HepG2 (cell line): ENCODE measurements around the gene EPX. TPM values are rescaled to one million over a fixed set of nuclear protein-coding genes. Genes with fewer than 3 reads are reported as not detected.

Source experiments
- AKAP8 ChIP-seq: sonication (generic); formaldehyde crosslinking; IDR thresholded peaks from 2 replicates; pipeline ENCODE4 v1.5.1; 2020; ENCODE audit warnings: mild to moderate bottlenecking, missing genetic modification reagents
- ARNTL ChIP-seq: sonication (generic); formaldehyde crosslinking; IDR thresholded peaks from 2 replicates; pipeline ENCODE4 v1.4.0; 2020; ENCODE audit warnings: mild to moderate bottlenecking, missing genetic modification reagents
- BRF2 ChIP-seq: sonication (generic); formaldehyde crosslinking; IDR thresholded peaks from 2 replicates; pipeline ENCODE4 v1.8.1; 2022; ENCODE audit warnings: mild to moderate bottlenecking, missing genetic modification reagents
- CENPX ChIP-seq: sonication (generic); formaldehyde crosslinking; IDR thresholded peaks from 2 replicates; pipeline ENCODE4 v1.9.0; 2021; ENCODE audit warnings: mild to moderate bottlenecking, missing genetic modification reagents, moderate library complexity
- HDAC1 ChIP-seq: sonication (generic); formaldehyde crosslinking; IDR thresholded peaks from 2 replicates; pipeline ENCODE4 v1.5.1; 2020; ENCODE audit warnings: mild to moderate bottlenecking, missing genetic modification reagents
- HDAC2 ChIP-seq: sonication (generic); formaldehyde crosslinking; IDR thresholded peaks from 2 replicates; pipeline ENCODE4 v1.4.0; 2020; ENCODE audit warnings: missing genetic modification reagents
- HNF4G ChIP-seq, 2 experiments: sonication (generic) in 1 of 2; formaldehyde crosslinking in 1 of 2; IDR thresholded peaks; 2 replicates each; pipeline versions ENCODE4 v1.4.0 to v1.6.1; 2011 to 2020; ENCODE audit warnings: borderline replicate concordance in 2 of 2, low read depth in 2 of 2, mild to moderate bottlenecking in 2 of 2, low read length in 1 of 2, missing genetic modification reagents in 1 of 2, moderate library complexity in 1 of 2
- IKZF5 ChIP-seq: IDR thresholded peaks from 2 replicates; pipeline ENCODE4 v1.6.1; 2018; ENCODE audit warnings: missing genetic modification reagents, mild to moderate bottlenecking, missing compliant biosample characterization
- IRF2 ChIP-seq: IDR thresholded peaks from 2 replicates; pipeline ENCODE4 v1.6.1; 2018; ENCODE audit warnings: missing genetic modification reagents, missing compliant biosample characterization
- LCORL ChIP-seq, 2 experiments: fragments of 450-650 bp in 1 of 2; sonication (generic) in 1 of 2; formaldehyde crosslinking in 1 of 2; IDR thresholded peaks; 2 replicates each; pipeline versions ENCODE4 v1.5.0 to v1.6.1; 2017 to 2020; ENCODE audit warnings: antibody characterized with exemption in 1 of 2, missing genetic modification reagents in 1 of 2
- RFXAP ChIP-seq: sonication (generic); formaldehyde crosslinking; IDR thresholded peaks from 2 replicates; pipeline ENCODE4 v1.4.0; 2020; ENCODE audit warnings: missing genetic modification reagents, borderline replicate concordance
- ZBTB10 ChIP-seq: sonication (generic); formaldehyde crosslinking; IDR thresholded peaks from 2 replicates; pipeline ENCODE4 v1.4.0; 2020; ENCODE audit warnings: missing genetic modification reagents, borderline replicate concordance
- ZBTB39 ChIP-seq: sonication (generic); formaldehyde crosslinking; IDR thresholded peaks from 2 replicates; pipeline ENCODE4 v1.5.0; 2020; ENCODE audit warnings: missing genetic modification reagents
- ZNF18 ChIP-seq: sonication (generic); formaldehyde crosslinking; IDR thresholded peaks from 2 replicates; pipeline ENCODE4 v1.8.0; 2022; ENCODE audit warnings: mild to moderate bottlenecking, missing genetic modification reagents; ENCODE audit not compliant: insufficient replicate concordance
- ZNF678 ChIP-seq: sonication (generic); formaldehyde crosslinking; IDR thresholded peaks from 2 replicates; pipeline ENCODE4 v1.4.0; 2020; ENCODE audit warnings: mild to moderate bottlenecking, missing genetic modification reagents
- ZNF775 ChIP-seq: sonication (generic); formaldehyde crosslinking; IDR thresholded peaks from 2 replicates; pipeline ENCODE4 v1.4.0; 2020; ENCODE audit warnings: missing genetic modification reagents, mild to moderate bottlenecking, moderate library complexity, borderline replicate concordance
- ZSCAN5A ChIP-seq: sonication (generic); formaldehyde crosslinking; IDR thresholded peaks from 2 replicates; pipeline ENCODE4 v1.8.0; 2022; ENCODE audit warnings: mild to moderate bottlenecking, missing genetic modification reagents, borderline replicate concordance
- polyA plus RNA-seq, 8 experiments: library from polyadenylated mRNA; depleted of rRNA in 3 of 8; stranded (reverse) in 7 of 8; unstranded in 1 of 8; fragments of >200 nt; fragmentation: Illumina TruSeq in 4 of 8; extraction: Trizol in 4 of 8; gene quantifications; 2 replicates each; pipeline versions ENCODE4 v1.2.1 to v1.2.3, GENCODE V29; 2011 to 2016; ENCODE audit warnings: low read depth in 4 of 8, missing spikeins in 1 of 8, mixed read lengths in 1 of 8; ENCODE audit not compliant: insufficient read depth in 1 of 8
- total RNA-seq, 5 experiments: library from RNA; depleted of rRNA; stranded (reverse); fragments of >200 nt; fragmentation: Illumina TruSeq; extraction: Trizol; gene quantifications; 2 replicates each; pipeline ENCODE4 v1.2.3, GENCODE V29; 2016; ENCODE audit warnings: low read depth in 1 of 5

Gene EPX
- total and polyA plus RNA-seq, 2 of the 13 experiments (the other 11 are each of a cell fraction or from before 2014, with no cell fraction given), result not detected

DNA sequence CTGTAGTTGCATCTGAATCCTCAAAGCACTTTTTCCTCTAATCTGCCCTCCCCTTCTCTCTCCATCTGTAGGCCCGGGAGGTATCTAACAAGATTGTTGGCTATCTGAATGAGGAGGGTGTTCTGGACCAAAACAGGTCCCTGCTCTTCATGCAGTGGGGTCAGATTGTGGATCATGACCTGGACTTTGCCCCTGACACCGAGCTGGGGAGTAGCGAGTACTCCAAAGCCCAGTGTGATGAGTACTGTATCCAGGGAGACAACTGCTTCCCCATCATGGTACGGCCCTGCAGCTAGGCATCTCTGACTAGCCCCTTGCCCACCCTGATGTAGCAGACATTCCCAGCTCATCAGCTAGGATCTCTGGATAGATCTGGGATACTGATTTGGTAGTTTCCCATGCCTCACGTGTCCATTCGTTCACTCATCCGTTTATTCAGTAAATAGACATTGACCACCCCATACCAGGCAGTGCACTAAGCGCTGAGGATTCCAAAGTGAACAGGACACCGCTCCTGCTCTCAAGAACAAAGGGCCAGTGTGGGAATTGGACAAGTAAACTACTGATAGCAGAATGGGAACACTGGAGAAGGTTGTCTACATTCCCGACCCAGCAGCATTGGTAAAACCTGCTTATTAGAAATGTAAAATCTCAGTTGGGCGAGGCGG lies 58.0 kb downstream of the EPX start (continued):
- TF ChIP-seq HDAC2 (CRISPR knock-in tag) (0 out of 2 replicates have a peak, but pooled peaks have one; percentile 19), BRF2 (CRISPR knock-in tag) (no peak), ZNF775 (CRISPR knock-in tag) (no peak), ARNTL (CRISPR knock-in tag) (peak; percentile 48; the same call in 1 of the 2 replicates), ZNF18 (CRISPR knock-in tag) (no peak), HNF4G (IDR thresholded peaks at IDR 0.05; ENCODE audit: borderline replicate concordance, low read depth, low read length) (peak; percentile 51), HNF4G (CRISPR knock-in tag; IDR thresholded peaks at IDR 0.05; ENCODE audit: borderline replicate concordance, low read depth) (no peak), LCORL (IDR thresholded peaks at IDR 0.05) (no peak), LCORL (CRISPR knock-in tag; IDR thresholded peaks at IDR 0.05) (0 out of 2 replicates have a peak, but pooled peaks have one; percentile 1), HDAC1 (CRISPR knock-in tag) (peak; percentile 41; the same call in 1 of the 2 replicates), ZBTB10 (CRISPR knock-in tag) (no peak), CENPX (CRISPR knock-in tag) (no peak), IKZF5 (0 out of 2 replicates have a peak, but pooled peaks have one; percentile 17), IRF2 (no peak), RFXAP (no peak), ZSCAN5A (CRISPR knock-in tag) (0 out of 2 replicates have a peak, but pooled peaks have one; percentile 47), ZBTB39 (CRISPR knock-in tag) (peak; percentile 30; the same call in 1 of the 2 replicates), AKAP8 (CRISPR knock-in tag) (no peak), ZNF678 (CRISPR knock-in tag) (no peak)
